GM12892 (cell line): ENCODE results near the gene TBC1D24.

Experiments
- POLR2A ChIP-seq: IDR thresholded peaks from 2 replicates; pipeline ENCODE4 v1.6.1; 2011; ENCODE audit warnings: low read depth, low read length, control low read depth
- POLR2AphosphoS5 ChIP-seq: IDR thresholded peaks from 2 replicates; pipeline ENCODE4 v1.6.1; 2011; ENCODE audit warnings: low read depth, low read length, control low read depth
- TAF1 ChIP-seq: IDR thresholded peaks from 2 replicates; pipeline ENCODE4 v1.6.1; 2011; ENCODE audit warnings: low read depth, mild to moderate bottlenecking, control low read depth, low read length, borderline replicate concordance

- TF ChIP-seq POLR2A (no peak), TAF1 (no peak), POLR2AphosphoS5 (no peak)
Observed at GRCh38 chr16:2468725-2469398, 6.1 kb upstream of the TBC1D24 start.
